ENCODE measurements around the gene CASP7. TPM values are rescaled to one million over a fixed set of nuclear protein-coding genes. Genes with fewer than 3 reads are reported as not detected.
"Not testable (repeated sequence)": the region's sequence is repeated elsewhere in the genome, so short reads cannot be mapped to it uniquely, and the experiment has no call there.

CASP7 gene
- total RNA-seq, 2 donors from 2014 or later: 14.4 to 15.6 TPM

- Histone ChIP-seq H3K4me3 (ENCODE audit: low read length) (no peak overlapping the region), H3K27ac (ENCODE audit: low read depth, low read length) (no peak overlapping the region), H3K4me1 (ENCODE audit: control insufficient read depth, insufficient read depth, low read length) (no peaks in the 10 kb centered on the region), H3K9me3 (ENCODE audit: control insufficient read depth, low read length) (no peaks in the 10 kb centered on the region), H3K36me3 (ENCODE audit: control insufficient read depth, insufficient read depth, low read length) (no peaks in the 10 kb centered on the region), H3K9ac (ENCODE audit: extremely low read depth, low read length, poor library complexity, severe bottlenecking) (no peak overlapping the region), H3K27me3 (ENCODE audit: control insufficient read depth, insufficient read depth, low read length, poor library complexity, severe bottlenecking) (peaks cover 8% of the 10 kb centered on the region)
- WGBS, 2 experiments (ENCODE audit: insufficient coverage in 1 of 2, insufficient read length in 1 of 2): 90 to 95% methylated on average over 2 to 4 of the region's 4 CpGs
- H3K27ac Mint-ChIP-seq: no peak overlapping the region
- peaks cover 18% of the 10 kb centered on the region for H3K4me1 Mint-ChIP-seq
- DNase-seq: no peak
- no peak for TF ChIP-seq CTCF (conservative IDR thresholded peaks at IDR 0.05)
- peaks cover 7% of the 10 kb centered on the region for H3K27me3 Mint-ChIP-seq (ENCODE audit: insufficient read depth)
- no peak overlapping the region for H3K4me3 Mint-ChIP-seq
- no peaks in the 10 kb centered on the region for H3K9me3 Mint-ChIP-seq
- no peaks in the 10 kb centered on the region for H3K36me3 Mint-ChIP-seq (ENCODE audit: low read depth)
Measured at GRCh38 chr10:113770346-113770745, 90.6 kb downstream of the CASP7 start.

- not testable (repeated sequence) for H3K9ac ChIP-seq (ENCODE audit: extremely low read depth, low read length, poor library complexity, severe bottlenecking); H3K9me3 Mint-ChIP-seq; H3K27ac Mint-ChIP-seq; H3K27me3 Mint-ChIP-seq (ENCODE audit: insufficient read depth); H3K36me3 ChIP-seq (ENCODE audit: control insufficient read depth, insufficient read depth, low read length); H3K4me3 Mint-ChIP-seq; H3K4me1 ChIP-seq (ENCODE audit: control insufficient read depth, insufficient read depth, low read length); H3K9me3 ChIP-seq (ENCODE audit: control insufficient read depth, low read length); H3K27me3 ChIP-seq (ENCODE audit: control insufficient read depth, insufficient read depth, low read length, poor library complexity, severe bottlenecking); H3K27ac ChIP-seq (ENCODE audit: low read depth, low read length); H3K36me3 Mint-ChIP-seq (ENCODE audit: low read depth); DNase-seq
- peak overlapping the region; percentile 13 for H3K4me3 ChIP-seq (ENCODE audit: low read length)
- WGBS, 2 experiments (ENCODE audit: insufficient coverage in 1 of 2, insufficient read length in 1 of 2): 91 to 100% methylated on average over 1 to 3 of the region's 3 CpGs
- H3K4me1 Mint-ChIP-seq: peaks cover 18% of the 10 kb centered on the region
Measured at GRCh38 chr10:113771131-113771530, 91.4 kb downstream of the CASP7 start.

GRCh38 chr10:113775686-113776294, 96.1 kb downstream of the CASP7 start:
- Mint-ChIP-seq H3K4me1 (peaks cover 5% of the 10 kb centered on the region), H3K4me3 (no peak overlapping the region), H3K27me3 (ENCODE audit: insufficient read depth) (peaks cover 2% of the 10 kb centered on the region), H3K36me3 (ENCODE audit: low read depth) (no peaks in the 10 kb centered on the region), H3K9me3 (no peaks in the 10 kb centered on the region), H3K27ac (no peak overlapping the region)
- Histone ChIP-seq H3K4me3 (ENCODE audit: low read length) (no peak overlapping the region), H3K27ac (ENCODE audit: low read depth, low read length) (no peak overlapping the region), H3K36me3 (ENCODE audit: control insufficient read depth, insufficient read depth, low read length) (no peaks in the 10 kb centered on the region), H3K4me1 (ENCODE audit: control insufficient read depth, insufficient read depth, low read length) (peaks cover 2% of the 10 kb centered on the region), H3K9me3 (ENCODE audit: control insufficient read depth, low read length) (no peaks in the 10 kb centered on the region), H3K27me3 (ENCODE audit: control insufficient read depth, insufficient read depth, low read length, poor library complexity, severe bottlenecking) (no peaks in the 10 kb centered on the region), H3K9ac (ENCODE audit: extremely low read depth, low read length, poor library complexity, severe bottlenecking) (no peak overlapping the region)
- no peak for DNase-seq
- TF ChIP-seq CTCF (conservative IDR thresholded peaks at IDR 0.05): peak; percentile 63
- WGBS, 2 experiments (ENCODE audit: insufficient coverage in 1 of 2, insufficient read length in 1 of 2): 89 to 92% methylated on average over 2 to 4 of the region's 4 CpGs

GRCh38 chr10:113776553-113776952, 96.8 kb downstream of the CASP7 start:
- Histone ChIP-seq H3K36me3 (ENCODE audit: control insufficient read depth, insufficient read depth, low read length) (no peaks in the 10 kb centered on the region), H3K4me1 (ENCODE audit: control insufficient read depth, insufficient read depth, low read length) (peaks cover 2% of the 10 kb centered on the region), H3K9ac (ENCODE audit: extremely low read depth, low read length, poor library complexity, severe bottlenecking) (no peak overlapping the region), H3K27ac (ENCODE audit: low read depth, low read length) (no peak overlapping the region), H3K4me3 (ENCODE audit: low read length) (no peak overlapping the region), H3K27me3 (ENCODE audit: control insufficient read depth, insufficient read depth, low read length, poor library complexity, severe bottlenecking) (no peaks in the 10 kb centered on the region), H3K9me3 (ENCODE audit: control insufficient read depth, low read length) (no peaks in the 10 kb centered on the region)
- no peak overlapping the region for H3K27ac Mint-ChIP-seq
- no peaks in the 10 kb centered on the region for H3K36me3 Mint-ChIP-seq (ENCODE audit: low read depth)
- H3K9me3 Mint-ChIP-seq: no peaks in the 10 kb centered on the region
- 100% methylated on average over 1 of the region's 1 CpG; no CpG with 5 or more reads in 1 of the 2 experiments for WGBS, 2 experiments (ENCODE audit: insufficient coverage in 1 of 2, insufficient read length in 1 of 2)
- no peak overlapping the region for H3K4me3 Mint-ChIP-seq
- H3K4me1 Mint-ChIP-seq: no peaks in the 10 kb centered on the region
- no peak for DNase-seq
- TF ChIP-seq CTCF (conservative IDR thresholded peaks at IDR 0.05): no peak
- peaks cover 2% of the 10 kb centered on the region for H3K27me3 Mint-ChIP-seq (ENCODE audit: insufficient read depth)

All from endodermal cell (in vitro differentiated cells).